Endothelial cell (in vitro differentiated cells): ENCODE results near the gene UAP1. TPM values are rescaled to one million over a fixed set of nuclear protein-coding genes. Genes with fewer than 3 reads are reported as not detected.
A peak's percentile ranks its signal among the peaks of the same experiment; 100 is the strongest.
"Not testable (repeated sequence)": the region's sequence is repeated elsewhere in the genome, so short reads cannot be mapped to it uniquely, and the experiment has no call there.

ENCODE experiments used
- DNase-seq: peaks from one replicate; pipeline ENCODE4 v3.0.0; 2021; ENCODE audit warnings: low spot score
- H3K27ac Mint-ChIP-seq: one replicate; pipeline ENCODE4 v1.8.0; 2021; ENCODE audit warnings: mixed read lengths, inconsistent platforms; ENCODE audit not compliant: unreplicated experiment
- H3K27me3 Mint-ChIP-seq: one replicate; pipeline ENCODE4 v1.8.0; 2021; ENCODE audit warnings: mild to moderate bottlenecking, moderate library complexity, mixed read lengths, inconsistent platforms; ENCODE audit not compliant: unreplicated experiment
- H3K36me3 Mint-ChIP-seq: one replicate; pipeline ENCODE4 v1.8.0; 2021; ENCODE audit warnings: mild to moderate bottlenecking, low read depth, mixed read lengths, inconsistent platforms; ENCODE audit not compliant: unreplicated experiment
- H3K4me1 Mint-ChIP-seq: one replicate; pipeline ENCODE4 v1.8.0; 2021; ENCODE audit warnings: mild to moderate bottlenecking, mixed read lengths, inconsistent platforms; ENCODE audit not compliant: unreplicated experiment
- H3K4me3 Mint-ChIP-seq: one replicate; pipeline ENCODE4 v1.8.0; 2021; ENCODE audit warnings: mild to moderate bottlenecking, mixed read lengths, inconsistent platforms; ENCODE audit not compliant: unreplicated experiment
- H3K9me3 Mint-ChIP-seq: one replicate; pipeline ENCODE4 v1.8.0; 2021; ENCODE audit warnings: mixed read lengths, inconsistent platforms; ENCODE audit not compliant: unreplicated experiment
- CTCF ChIP-seq: fragments of 200-600 bp; sonication (generic); IDR thresholded peaks from one replicate; pipeline ENCODE4 v1.5.0; 2021; ENCODE audit warnings: antibody characterized with exemption; ENCODE audit not compliant: unreplicated experiment
- total RNA-seq: library from RNA; stranded (reverse); fragmentation: NEBNext Ultra II Directional; extraction: Animal tissue kit (Norgen Biotek cat#: 25700); gene quantifications from one replicate; pipeline ENCODE4 v1.2.1, GENCODE V29; 2021; ENCODE audit not compliant: unreplicated experiment

UAP1 gene
- total RNA-seq, 1 donor from 2014 or later, result 20.9 TPM

GRCh38 chr1:162564762-162565218 is 3.3 kb downstream of the UAP1 start:
- H3K9me3 Mint-ChIP-seq, result no peaks in the 10 kb centered on the region
- peak; percentile 19 for TF ChIP-seq CTCF
- H3K36me3 Mint-ChIP-seq, result peaks cover 6% of the 10 kb centered on the region
- no peak overlapping the region for H3K4me3 Mint-ChIP-seq
- H3K27me3 Mint-ChIP-seq, result peaks cover 10% of the 10 kb centered on the region
- H3K4me1 Mint-ChIP-seq, result peaks cover 34% of the 10 kb centered on the region
- no peak overlapping the region for H3K27ac Mint-ChIP-seq
- DNase-seq, result no peak

- no peaks in the 10 kb centered on the region for H3K9me3 Mint-ChIP-seq
- H3K27me3 Mint-ChIP-seq, result peaks cover 13% of the 10 kb centered on the region
- no peak for TF ChIP-seq CTCF
- no peak overlapping the region for H3K27ac Mint-ChIP-seq
- H3K36me3 Mint-ChIP-seq, result peaks cover 6% of the 10 kb centered on the region
- H3K4me3 Mint-ChIP-seq, result no peak overlapping the region
- peaks cover 32% of the 10 kb centered on the region for H3K4me1 Mint-ChIP-seq
- DNase-seq, result no peak
Observed at GRCh38 chr1:162565460-162565859, 3.9 kb downstream of the UAP1 start.

- TF ChIP-seq CTCF, result no peak
- Mint-ChIP-seq H3K27me3 (peaks cover 13% of the 10 kb centered on the region), H3K27ac (no peak overlapping the region), H3K4me3 (no peak overlapping the region), H3K4me1 (peaks cover 37% of the 10 kb centered on the region), H3K36me3 (peaks cover 6% of the 10 kb centered on the region), H3K9me3 (no peaks in the 10 kb centered on the region)
- no peak for DNase-seq
Observed at GRCh38 chr1:162566870-162567269, 5.3 kb downstream of the UAP1 start.

- no peaks in the 10 kb centered on the region for H3K36me3 Mint-ChIP-seq
- no peak overlapping the region for H3K27ac Mint-ChIP-seq
- H3K9me3 Mint-ChIP-seq, result no peaks in the 10 kb centered on the region
- TF ChIP-seq CTCF, result no peak
- H3K27me3 Mint-ChIP-seq, result peaks cover 3% of the 10 kb centered on the region
- DNase-seq, result no peak
- peaks cover 25% of the 10 kb centered on the region for H3K4me1 Mint-ChIP-seq
- no peak overlapping the region for H3K4me3 Mint-ChIP-seq
Observed at GRCh38 chr1:162568802-162569201, 7.3 kb downstream of the UAP1 start.

GRCh38 chr1:162570718-162571117 is 9.2 kb downstream of the UAP1 start:
- Mint-ChIP-seq H3K4me3 (no peak overlapping the region), H3K4me1 (peaks cover 17% of the 10 kb centered on the region), H3K9me3 (no peaks in the 10 kb centered on the region), H3K27ac (no peak overlapping the region), H3K36me3 (no peaks in the 10 kb centered on the region), H3K27me3 (peaks cover 3% of the 10 kb centered on the region)
- no peak for DNase-seq
- TF ChIP-seq CTCF, result no peak

GRCh38 chr1:162571121-162571520 is 9.6 kb downstream of the UAP1 start:
- H3K4me1 Mint-ChIP-seq, result peaks cover 17% of the 10 kb centered on the region
- not testable (repeated sequence) for H3K27ac Mint-ChIP-seq, H3K4me3 Mint-ChIP-seq, H3K9me3 Mint-ChIP-seq, H3K27me3 Mint-ChIP-seq, H3K36me3 Mint-ChIP-seq, DNase-seq
